Left lobe of liver (tissue), 2 donors: ENCODE measurements around the gene ERMARD. TPM values are rescaled to one million over a fixed set of nuclear protein-coding genes. Genes with fewer than 3 reads are reported as not detected.

ENCODE experiments used
- ATAC-seq: fragments of 200-7000 bp; cut with Tn5 transposase; one replicate; pipeline ENCODE4 v1.9.1; 2020; ENCODE audit warnings: mild to moderate bottlenecking, moderate library complexity
- DNase-seq: peaks from one replicate; pipeline ENCODE4 v3.0.0-alpha.2; 2020; ENCODE audit warnings: low spot score
- total RNA-seq: library from RNA; stranded (reverse); gene quantifications from one replicate; pipeline ENCODE4 v1.2.1, GENCODE V29; 2021
- donor health status: DM: no; HTN: no; CAD: no; lungs with moderate emphysema.
- donor health status: DM: no; HTN: yes; CAD: no.

Gene ERMARD
- total RNA-seq, 1 donor from 2014 or later: 16.3 TPM

GRCh38 chr6:169782966-169783365 lies 31.5 kb downstream of the ERMARD start:
- ATAC-seq (no peak), DNase-seq (peak; percentile 23)

GRCh38 chr6:169783401-169783800 lies 32.0 kb downstream of the ERMARD start:
- ATAC-seq: no peak
- DNase-seq: peak; percentile 19

- ATAC-seq (no peak), DNase-seq (peak; percentile 35)
Observed at GRCh38 chr6:169783971-169784820, 32.8 kb downstream of the ERMARD start.

- no peak for ATAC-seq
- DNase-seq: peak; percentile 38
Observed at GRCh38 chr6:169784821-169785340, 33.5 kb downstream of the ERMARD start.

- ATAC-seq (no peak), DNase-seq (no peak)
Observed at GRCh38 chr6:169785566-169785965, 34.1 kb downstream of the ERMARD start.

- DNase-seq (peak; percentile 31), ATAC-seq (no peak)
Observed at GRCh38 chr6:169786349-169786748, 34.9 kb downstream of the ERMARD start.

- ATAC-seq (no peak), DNase-seq (peak; percentile 19)
Observed at GRCh38 chr6:169787797-169788196, 36.4 kb downstream of the ERMARD start.

GRCh38 chr6:169788809-169789145 lies 37.4 kb downstream of the ERMARD start:
- ATAC-seq (no peak), DNase-seq (no peak)

GRCh38 chr6:169789146-169789943 lies 37.9 kb downstream of the ERMARD start:
- ATAC-seq (no peak), DNase-seq (peak; percentile 46)

GRCh38 chr6:169789944-169790927 lies 38.8 kb downstream of the ERMARD start:
- DNase-seq (peak; percentile 93), ATAC-seq (peak; percentile 94)

GRCh38 chr6:169791721-169792131 lies 40.3 kb downstream of the ERMARD start:
- DNase-seq: peak; percentile 30
- ATAC-seq: no peak

- DNase-seq: peak; percentile 27
- no peak for ATAC-seq
Observed at GRCh38 chr6:169792306-169793015, 41.0 kb downstream of the ERMARD start.

GRCh38 chr6:169793408-169793807 lies 42.0 kb downstream of the ERMARD start:
- DNase-seq (peak; percentile 35), ATAC-seq (no peak)

GRCh38 chr6:169794317-169795055 lies 43.1 kb downstream of the ERMARD start:
- DNase-seq (peak; percentile 41), ATAC-seq (no peak)

- no peak for ATAC-seq
- DNase-seq: peak; percentile 24
Observed at GRCh38 chr6:169795196-169795595, 43.8 kb downstream of the ERMARD start.

GRCh38 chr6:169798764-169799473 lies 47.5 kb downstream of the ERMARD start:
- DNase-seq: no peak
- ATAC-seq: no peak

- DNase-seq (peak; percentile 33), ATAC-seq (peak; percentile 40)
Observed at GRCh38 chr6:169799474-169799926, 48.1 kb downstream of the ERMARD start.

- peak; percentile 66 for DNase-seq
- peak; percentile 79 for ATAC-seq
Observed at GRCh38 chr6:169800116-169800667, 48.8 kb downstream of the ERMARD start.
